Mesenteric fat pad (tissue), 1 donor: ENCODE results near the gene APOBEC2. TPM values are rescaled to one million over a fixed set of nuclear protein-coding genes. Genes with fewer than 3 reads are reported as not detected.

ENCODE experiments used
- DNase-seq: peaks from one replicate; pipeline ENCODE4 v3.0.0-alpha.2; 2020; ENCODE audit warnings: low spot score
- total RNA-seq: library from RNA; stranded (reverse); fragmentation: NEBNext Ultra II Directional; extraction: Animal tissue kit (Norgen Biotek cat#: 25700); gene quantifications from one replicate; pipeline ENCODE4 v1.2.1, GENCODE V29; 2021
- donor health status: DM: yes; HTN: yes; CAD: no.

APOBEC2 gene
- total RNA-seq, 1 donor from 2014 or later: not detected

DNA sequence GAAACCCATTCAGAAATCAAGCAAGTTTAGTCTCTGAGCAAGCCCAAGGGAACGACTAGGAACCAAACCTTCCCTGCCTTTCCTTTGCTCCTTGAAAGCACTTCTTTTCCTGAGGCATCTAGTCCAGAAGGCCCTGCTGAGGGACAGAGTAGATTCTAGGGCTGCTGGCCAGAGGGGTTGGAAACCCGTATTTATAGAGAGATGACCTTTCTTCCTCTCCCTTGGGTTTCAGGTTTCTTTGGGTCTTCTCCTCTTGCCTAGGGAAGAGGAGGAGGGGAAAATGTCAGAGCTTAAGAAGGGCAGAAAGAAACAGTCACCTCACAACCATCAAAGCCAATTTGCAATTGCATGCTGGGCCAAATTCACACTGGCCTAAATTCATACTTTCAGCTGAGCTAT, 5.8 kb downstream of the APOBEC2 start:
- DNase-seq: no peak

DNA sequence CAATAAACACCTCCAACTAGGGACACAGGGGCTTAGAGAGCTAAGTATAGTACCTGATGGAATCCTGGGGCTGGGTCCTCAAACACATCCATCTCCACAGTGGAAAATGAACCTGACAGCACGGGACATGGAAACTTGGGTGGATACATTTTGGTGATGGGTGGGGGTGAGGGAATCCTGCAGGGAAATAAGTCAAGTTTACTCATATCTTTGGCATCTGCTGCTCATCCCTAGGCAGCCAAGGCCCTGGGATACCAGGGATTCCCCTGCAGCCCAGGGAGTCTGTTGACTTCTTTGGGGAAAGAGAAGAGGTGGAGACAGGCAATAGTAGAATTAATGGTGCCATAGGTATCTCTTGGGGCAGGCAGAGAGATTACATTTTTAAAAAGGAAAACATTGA, 6.6 kb downstream of the APOBEC2 start:
- no peak for DNase-seq

DNA sequence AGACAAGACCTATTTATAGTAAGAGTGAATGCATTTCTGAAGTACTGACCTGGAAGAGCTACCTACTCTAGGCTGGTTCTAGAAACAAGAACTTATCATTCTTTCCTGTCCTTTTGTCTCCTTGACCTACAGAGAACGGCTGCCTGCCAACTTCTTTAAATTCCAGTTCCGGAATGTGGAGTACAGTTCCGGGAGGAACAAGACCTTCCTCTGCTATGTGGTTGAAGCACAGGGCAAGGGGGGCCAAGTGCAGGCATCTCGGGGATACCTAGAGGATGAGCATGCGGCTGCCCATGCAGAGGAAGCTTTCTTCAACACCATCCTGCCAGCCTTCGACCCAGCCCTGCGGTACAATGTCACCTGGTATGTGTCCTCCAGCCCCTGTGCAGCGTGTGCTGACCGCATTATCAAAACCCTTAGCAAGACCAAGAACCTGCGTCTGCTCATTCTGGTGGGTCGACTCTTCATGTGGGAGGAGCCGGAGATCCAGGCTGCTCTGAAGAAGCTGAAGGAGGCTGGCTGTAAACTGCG, 8.3 kb downstream of the APOBEC2 start:
- no peak for DNase-seq

DNA sequence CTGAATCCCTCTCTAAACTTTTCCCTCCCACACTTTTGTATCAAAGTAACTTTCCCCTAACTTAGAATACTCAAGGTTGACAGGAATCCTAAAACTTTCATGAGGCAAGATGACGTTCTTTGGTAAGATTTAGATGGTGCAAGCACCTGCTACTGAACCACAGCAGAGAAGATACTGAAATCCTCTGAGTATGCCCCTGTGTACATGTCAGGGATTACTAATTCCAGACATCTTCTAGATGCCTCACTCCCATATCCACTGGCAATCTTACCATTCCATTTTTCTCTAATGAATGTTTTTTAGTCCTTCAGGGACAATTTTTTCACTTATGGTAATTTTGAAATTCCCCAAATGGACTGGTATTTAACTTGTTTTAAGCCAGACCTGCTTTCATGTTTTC, 9.1 kb downstream of the APOBEC2 start:
- DNase-seq: no peak

DNA sequence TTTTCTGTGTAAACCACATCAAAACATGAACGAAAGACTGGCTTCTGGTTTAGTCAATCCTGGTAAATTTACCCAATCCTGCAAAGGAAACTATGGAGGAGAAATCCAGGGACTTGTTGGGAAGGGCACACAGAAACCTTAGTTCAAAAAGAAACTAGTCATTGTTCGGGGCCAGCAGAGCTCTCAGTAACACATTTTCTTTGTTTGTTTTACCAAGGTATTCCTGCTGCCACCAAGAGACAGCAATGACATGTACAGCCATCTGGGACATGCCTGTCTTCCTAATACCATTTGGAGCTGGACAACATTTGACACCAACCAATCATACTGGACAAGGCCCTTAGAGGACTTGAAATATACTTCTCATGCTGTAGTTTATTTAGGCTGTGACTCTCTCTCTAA, 10.9 kb downstream of the APOBEC2 start:
- DNase-seq: no peak

DNA sequence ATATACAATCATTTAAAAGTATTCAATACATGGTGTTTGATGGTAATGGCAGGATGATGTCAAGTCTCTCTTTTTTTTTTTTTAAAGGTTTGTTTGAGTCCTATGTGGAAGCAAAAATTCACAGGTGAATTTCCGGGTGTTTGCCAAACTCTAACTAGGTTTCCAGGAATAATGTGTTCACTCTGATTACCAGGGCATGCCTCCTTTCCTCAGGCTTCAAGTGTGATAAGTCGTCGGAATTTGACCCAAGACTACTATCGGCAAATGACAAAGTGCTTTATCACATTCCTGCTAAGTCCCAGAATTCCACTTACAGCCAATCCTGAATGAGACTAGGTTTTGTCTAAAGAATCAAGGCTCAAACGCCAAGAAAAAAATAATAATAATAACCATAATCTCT, 11.8 kb downstream of the APOBEC2 start:
- DNase-seq: no peak

DNA sequence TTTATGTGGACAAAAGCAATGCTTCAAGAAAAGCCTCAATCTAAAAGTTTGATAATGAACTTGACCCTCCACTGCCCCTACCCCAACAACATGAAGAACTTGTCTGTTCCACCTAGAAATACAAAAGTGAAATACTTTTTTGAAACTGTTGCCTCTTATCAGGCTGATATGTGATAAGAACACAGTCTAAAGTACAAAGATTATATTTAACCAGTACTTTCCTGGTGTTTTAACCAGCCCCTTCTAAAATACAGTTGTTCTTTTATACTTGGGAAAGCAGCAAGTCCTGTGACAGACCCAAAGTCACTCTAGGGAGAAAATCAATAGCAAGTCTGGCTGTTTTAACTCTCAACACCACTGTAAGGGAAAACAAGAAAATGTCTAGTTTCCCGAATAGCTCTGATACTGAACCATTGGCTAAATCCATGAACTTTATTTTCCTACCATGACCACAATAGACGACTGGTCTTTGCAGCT, 12.6 kb downstream of the APOBEC2 start:
- DNase-seq: no peak

DNA sequence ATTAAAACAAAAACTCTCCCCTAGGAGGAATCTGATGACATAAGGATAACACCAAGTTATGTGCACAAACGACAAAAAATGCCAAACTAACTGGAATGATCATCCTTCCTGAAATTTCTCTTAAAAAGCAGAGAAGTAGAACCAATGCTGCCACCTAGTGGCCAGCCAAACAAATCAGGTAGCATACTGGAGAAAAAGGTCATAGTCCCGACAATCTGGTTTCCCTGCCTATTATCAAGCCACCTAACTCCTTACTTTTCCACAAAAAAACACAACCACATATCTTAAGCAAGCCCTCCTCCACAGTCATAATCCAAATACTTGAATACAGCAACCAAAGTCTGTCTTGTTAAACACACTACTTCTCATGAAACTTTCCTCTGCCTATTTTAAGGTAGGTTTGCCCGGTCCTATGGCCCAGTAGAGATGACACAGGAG, 13.9 kb downstream of the APOBEC2 start:
- DNase-seq: no peak

DNA sequence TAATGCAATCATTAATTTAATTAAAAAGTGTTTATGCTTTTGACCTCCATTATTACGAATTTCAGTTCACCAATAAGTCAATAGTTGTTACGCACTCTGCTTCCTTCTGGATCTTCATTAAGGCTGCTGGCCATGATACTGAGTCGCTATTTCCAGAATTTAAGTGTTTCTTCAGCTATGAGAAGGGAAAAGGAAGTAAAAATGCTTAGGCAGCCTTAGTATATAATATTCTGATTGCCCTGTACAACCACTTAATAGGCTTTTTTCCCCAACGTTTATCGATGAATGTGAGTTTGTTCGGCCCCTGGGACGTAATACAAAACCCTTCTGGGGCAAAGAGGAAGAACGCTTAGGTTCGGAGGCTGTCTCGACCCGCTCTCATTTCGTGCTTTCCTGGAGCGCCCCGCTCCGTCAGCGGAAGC, 18.5 kb downstream of the APOBEC2 start:
- no peak for DNase-seq

DNA sequence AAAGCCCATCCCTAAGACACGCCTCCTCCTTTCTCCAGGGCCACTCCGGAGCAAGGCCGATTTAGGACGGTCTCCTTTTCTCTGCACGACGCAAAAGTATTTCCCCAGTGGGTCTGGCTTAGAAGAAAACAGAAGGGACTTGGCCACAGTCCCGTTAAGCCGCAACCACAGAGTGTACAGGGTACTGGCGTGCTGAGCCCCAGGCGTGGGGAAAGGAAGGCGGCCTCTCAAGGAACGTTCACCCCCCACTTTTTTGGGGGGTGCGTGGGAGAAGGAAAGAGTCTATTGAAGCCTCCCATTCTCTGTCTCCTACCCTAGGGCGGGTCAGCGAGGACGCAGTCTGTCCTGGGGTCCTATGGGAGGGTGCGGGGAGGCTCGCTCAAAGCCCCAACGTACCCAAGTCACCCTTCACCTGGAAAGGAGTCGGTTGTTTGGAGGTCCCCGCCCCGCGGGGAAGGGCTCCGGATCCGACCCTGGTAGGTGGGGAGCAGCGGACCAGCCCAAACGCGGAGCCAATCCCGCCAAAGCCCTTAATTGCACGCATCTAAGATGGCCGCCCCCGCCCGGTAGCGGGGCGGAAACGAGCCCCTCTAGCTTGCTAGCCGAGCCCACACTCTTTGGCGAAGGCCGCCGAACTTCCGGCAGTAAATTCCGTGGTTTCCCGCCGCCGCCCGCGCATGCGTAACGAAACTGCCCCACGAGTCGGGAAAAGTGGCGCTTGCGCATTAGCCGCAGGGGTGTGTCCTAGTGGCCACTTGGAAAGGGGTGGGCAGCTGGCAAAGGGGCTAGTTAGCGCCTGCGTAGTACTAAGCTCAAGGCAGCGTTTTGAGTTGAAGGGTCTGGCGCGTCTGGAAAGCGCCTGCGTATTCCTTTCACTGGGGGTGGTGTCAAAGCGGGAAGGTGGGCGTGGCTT, 19.2 kb downstream of the APOBEC2 start, which contains the start of gene OARD1:
TSS of gene OARD1 (minus strand) at position 434 of the 913 bp plus-strand sequence. CDS start 722 bp downstream, outside the sequence.
- peak; percentile 100 for DNase-seq

DNA sequence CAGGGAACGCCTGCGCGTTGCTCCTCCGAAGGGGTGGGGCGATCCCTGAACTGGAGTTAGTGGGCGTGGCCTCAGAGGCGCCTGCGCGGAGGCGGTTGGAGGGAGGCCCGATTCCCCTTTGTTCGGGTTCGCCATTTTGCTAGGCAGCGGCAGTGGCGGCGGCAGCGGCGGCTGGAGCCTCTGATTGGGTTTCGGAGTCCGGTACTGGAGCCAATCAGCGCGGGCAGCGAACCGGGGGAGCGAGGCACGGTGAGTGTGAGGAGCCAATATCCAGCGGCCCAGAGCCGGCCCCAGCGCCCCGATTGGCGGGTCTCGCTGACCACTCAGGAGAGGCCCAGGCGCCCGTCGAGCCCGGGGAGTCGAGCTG, 19.8 kb downstream of the APOBEC2 start, which contains the start of gene NFYA:
TSS of gene NFYA (plus strand) at position 139 of the 367 bp plus-strand sequence. CDS start 6,116 bp downstream, outside the sequence.
- peak; percentile 100 for DNase-seq

DNA sequence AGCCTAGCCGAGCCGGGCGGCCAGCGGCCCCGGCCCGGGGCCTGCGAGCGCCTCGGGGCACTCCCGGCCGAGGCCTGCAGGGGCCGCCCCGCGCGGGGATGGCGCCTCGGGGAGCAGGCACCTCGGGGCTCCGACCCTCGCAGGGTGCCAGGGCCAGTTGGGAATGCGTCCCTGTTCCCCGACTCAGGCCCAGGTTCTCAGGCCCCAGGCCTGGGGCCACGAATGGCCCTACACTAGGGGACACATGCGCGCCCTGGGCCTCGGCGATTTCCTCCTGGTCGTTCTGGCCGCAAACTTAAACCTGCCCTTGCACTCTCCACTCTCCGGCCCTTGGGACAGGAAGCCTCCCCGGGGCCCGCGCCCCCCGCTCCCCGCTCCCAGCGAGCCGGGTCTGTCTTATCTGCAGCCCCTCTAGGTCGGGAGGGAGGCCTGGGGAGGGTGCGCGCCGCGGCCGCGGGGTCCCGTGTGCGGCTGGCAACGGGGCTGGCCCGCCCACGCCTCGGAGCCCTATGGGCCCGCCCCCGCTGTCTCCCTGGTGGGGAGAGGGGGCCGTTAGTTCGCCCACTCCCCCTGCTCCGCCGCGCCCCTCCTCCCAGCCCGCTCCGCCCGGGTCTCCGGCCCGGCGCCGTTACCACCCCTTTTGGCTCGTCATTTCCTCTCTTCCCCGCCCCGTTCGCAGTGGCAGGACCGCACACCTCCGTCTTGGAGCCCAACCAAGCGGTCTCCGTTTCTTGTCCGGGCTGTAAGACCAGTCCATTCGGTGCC, 20.4 kb downstream of the APOBEC2 start:
- peak; percentile 96 for DNase-seq

DNA sequence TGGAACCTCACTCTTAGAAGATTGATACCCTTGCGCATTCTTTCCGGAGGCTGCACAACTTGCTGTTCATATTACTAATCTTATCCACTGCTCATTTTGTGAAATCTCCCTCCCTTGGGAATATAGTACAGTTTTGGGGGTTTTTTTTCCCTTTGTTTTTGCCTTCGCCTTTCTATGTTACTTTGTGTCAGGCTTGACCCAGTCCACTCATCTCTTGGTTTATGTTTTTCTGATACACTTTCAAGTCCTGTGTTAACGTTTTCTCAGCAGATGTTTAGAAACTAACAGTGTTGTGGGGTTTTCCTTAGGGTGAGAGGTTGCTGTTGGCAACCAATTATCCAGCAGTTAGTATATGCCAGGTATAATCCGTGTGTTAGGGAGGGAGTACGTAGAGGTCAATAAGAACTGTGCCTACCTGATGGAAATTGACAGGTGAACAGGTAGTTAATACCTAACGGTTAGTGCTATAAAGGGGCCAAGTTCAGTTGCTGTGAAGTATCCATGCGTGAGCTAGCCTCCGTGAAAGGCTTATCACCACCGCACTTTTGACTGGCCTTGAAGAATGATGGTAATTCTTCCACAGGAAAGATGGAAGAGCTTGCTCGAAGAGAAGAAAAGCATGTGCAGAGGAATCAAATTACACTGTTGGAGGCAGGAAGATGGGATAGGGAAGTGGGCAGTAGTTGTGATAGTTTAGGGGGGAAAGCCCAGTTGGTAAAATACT, 21.1 kb downstream of the APOBEC2 start:
- DNase-seq: no peak

DNA sequence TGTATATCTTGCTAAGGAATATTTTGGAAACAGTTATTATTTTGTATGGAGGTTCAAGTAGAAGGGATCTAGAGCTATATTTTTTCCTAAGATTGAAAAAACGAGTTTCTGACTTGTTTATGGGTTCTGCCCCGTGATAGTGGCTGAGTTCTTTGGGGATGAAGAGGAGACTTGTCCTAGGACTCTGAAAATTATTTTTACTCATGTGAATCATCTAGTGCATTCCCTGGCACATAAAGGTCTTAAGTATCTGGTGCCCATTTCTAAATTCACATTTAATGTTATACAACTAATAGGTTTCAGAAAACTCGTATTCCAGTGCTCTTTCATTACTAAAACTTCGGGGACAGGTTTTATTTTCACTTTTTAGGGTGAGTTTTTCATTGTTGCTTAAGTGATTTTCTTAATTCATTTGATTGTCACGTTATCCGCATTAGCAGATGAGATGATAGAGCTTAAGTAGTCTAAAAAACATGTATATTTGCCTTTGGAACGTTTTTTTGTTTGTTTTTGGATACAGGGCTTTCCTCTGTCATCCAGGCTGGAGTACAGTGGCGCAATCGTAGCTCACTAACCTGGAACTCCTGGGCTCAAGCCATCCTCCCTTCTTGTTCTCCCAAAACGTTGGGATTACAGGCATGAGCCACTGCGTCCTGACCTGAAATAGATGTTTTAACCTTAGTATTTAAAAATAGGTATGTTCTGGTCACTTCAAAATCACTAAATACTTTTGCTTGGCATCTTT, 21.9 kb downstream of the APOBEC2 start:
- no peak for DNase-seq

DNA sequence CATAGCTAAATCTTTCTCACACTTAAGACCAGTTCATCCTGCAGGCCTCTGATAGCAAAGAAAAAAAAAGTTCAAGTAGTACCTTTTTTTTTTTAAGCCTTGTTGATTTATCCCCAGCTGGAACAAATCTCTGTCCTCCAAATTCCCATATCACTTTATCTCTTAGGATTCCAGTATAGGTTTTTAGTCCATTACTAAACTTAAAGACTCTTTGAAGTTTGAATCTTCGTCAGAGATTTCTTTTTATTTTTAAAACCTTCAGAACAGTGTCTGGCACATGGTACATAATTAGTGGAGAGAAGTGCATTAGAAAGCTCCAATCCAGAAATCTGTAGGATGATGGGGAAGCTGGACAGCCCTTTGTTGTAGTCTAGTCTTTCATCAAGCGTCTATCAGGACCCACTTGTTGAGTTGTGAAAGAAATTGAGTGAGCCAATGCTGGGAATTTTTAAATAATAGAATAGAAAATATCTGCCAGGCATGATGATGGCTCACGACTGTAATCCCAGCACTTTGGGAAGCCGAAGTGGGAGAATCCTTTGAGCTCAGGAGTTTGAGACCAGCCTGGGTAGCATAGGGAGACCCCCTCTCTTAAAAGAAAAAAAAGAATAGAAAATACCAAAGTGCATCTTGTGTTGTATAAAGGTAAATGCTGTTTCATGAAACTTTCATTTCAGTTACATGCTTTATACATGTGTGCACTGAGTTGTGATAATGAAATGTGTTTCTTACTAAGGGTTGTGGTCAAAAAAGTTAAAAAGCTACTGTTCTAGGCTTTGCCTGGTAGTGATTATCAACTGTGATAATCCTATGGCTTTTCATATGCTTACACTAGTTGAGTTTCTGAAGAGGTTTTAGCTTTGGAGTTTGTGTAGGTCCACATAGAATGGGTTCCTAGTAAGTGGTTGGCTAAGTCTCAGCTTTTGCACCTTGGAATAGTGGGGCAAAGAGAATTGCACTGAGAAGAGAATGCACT, 22.9 kb downstream of the APOBEC2 start:
- no peak for DNase-seq

DNA sequence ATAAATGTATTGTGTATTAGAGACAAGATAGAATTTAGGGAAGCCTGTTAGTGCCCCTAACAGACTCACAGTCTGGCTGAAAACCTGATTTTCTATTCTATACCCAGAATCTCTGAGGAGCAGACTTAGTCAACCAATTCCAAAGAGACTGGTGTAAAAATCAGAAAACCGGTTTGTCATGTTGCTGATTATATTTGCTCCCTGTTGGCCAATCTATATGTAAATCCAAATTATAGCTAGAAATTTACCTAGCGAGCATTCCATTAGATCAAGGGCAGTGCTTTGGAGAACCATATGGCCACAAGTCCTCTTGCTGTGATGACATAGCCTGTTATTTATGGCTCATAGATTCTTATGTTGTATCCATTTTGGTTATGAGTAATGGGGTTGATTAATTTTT, 24.5 kb downstream of the APOBEC2 start:
- no peak for DNase-seq

DNA sequence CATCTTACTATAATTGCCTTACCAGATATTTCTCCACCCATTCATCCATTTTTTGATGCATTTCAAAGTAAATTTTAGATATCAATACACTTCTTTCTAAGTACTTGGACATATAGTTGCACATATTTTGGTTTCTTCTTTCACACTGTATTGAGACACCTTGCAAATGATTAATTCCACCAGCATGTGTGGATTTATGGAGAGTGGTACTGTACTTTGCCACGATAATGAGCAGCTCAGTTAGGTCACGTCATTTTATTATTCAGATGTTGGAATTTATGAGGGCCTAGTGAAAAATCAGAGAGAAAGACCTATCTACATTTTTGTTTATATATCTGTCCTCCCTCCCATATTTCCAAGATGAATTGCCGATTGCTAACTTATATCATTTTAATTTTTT, 25.1 kb downstream of the APOBEC2 start:
- no peak for DNase-seq

DNA sequence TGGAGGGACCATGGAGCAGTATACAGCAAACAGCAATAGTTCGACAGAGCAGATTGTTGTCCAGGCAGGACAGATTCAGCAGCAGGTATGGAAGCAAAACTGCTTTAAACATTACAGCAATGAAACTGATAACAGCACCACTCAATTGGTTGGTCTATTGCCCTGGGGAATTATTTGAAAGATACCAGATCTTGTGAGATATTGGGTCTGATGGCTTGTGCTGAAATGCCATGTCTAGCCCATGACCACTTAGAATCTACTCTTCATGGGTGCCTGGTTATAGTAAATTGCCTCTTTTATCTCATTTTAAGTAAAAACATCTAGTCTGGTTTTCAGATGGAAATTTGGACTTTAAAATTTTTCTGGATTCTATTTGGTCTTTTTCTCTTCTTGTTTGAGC, 26.1 kb downstream of the APOBEC2 start:
- no peak for DNase-seq

DNA sequence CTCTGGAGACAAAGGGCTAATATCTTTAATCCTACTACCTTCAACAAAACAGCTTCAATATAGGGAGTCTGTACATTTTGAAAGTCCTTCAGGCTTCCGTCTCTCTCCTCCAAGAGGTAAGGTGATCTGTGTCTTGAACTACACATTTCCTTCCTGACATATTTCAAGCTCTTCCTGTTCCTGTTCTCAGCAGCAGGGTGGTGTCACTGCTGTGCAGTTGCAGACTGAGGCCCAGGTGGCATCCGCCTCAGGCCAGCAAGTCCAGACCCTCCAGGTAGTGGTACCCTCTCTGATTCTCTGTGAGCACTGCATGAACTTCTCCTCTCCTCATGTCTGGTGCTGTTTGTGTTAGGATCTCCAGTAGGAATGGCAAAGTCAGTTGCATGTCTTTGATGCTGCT, 27.6 kb downstream of the APOBEC2 start:
- no peak for DNase-seq
